HepG2 (cell line): ENCODE measurements around the gene UBC. TPM values are rescaled to one million over a fixed set of nuclear protein-coding genes. Genes with fewer than 3 reads are reported as not detected.

Experiments used
- BHLHE40 ChIP-seq: IDR thresholded peaks from 2 replicates; pipeline ENCODE4 v1.6.1; 2011; ENCODE audit warnings: low read length, improper control_type of control experiment
- CHD4 ChIP-seq: fragments of 200-600 bp; sonication (generic); IDR thresholded peaks from 2 replicates; pipeline ENCODE4 v1.7.0; 2017; ENCODE audit warnings: mild to moderate bottlenecking, low read length, borderline replicate concordance
- HOMEZ ChIP-seq: IDR thresholded peaks from 2 replicates; pipeline ENCODE4 v1.6.1; 2016; ENCODE audit warnings: low read depth
- KDM1A ChIP-seq: IDR thresholded peaks from 2 replicates; pipeline ENCODE4 v1.6.1; 2016; ENCODE audit warnings: missing compliant biosample characterization
- KDM2A ChIP-seq: sonication (generic); formaldehyde crosslinking; IDR thresholded peaks from 2 replicates; pipeline ENCODE4 v1.4.0; 2020; ENCODE audit warnings: low read depth, missing genetic modification reagents, borderline replicate concordance
- MIXL1 ChIP-seq: IDR thresholded peaks from 2 replicates; pipeline ENCODE4 v1.6.1; 2016
- MTF2 ChIP-seq: sonication (generic); formaldehyde crosslinking; IDR thresholded peaks from 2 replicates; pipeline ENCODE4 v1.5.0; 2020; ENCODE audit warnings: missing genetic modification reagents, borderline replicate concordance
- RBFOX2 ChIP-seq: fragments of 200-400 bp; formaldehyde crosslinking; IDR thresholded peaks from 2 replicates; pipeline ENCODE4 v1.6.1; 2017; ENCODE audit warnings: low read depth, mild to moderate bottlenecking, low read length
- RFXAP ChIP-seq: sonication (generic); formaldehyde crosslinking; IDR thresholded peaks from 2 replicates; pipeline ENCODE4 v1.4.0; 2020; ENCODE audit warnings: missing genetic modification reagents, borderline replicate concordance
- RXRB ChIP-seq: IDR thresholded peaks from 2 replicates; pipeline ENCODE4 v1.6.1; 2016; ENCODE audit warnings: borderline replicate concordance, missing genetic modification reagents, missing compliant biosample characterization
- SP2 ChIP-seq: sonication (generic); formaldehyde crosslinking; IDR thresholded peaks from 2 replicates; pipeline ENCODE4 v1.5.1; 2020; ENCODE audit warnings: mild to moderate bottlenecking, missing genetic modification reagents
- ZNF577 ChIP-seq: sonication (generic); formaldehyde crosslinking; IDR thresholded peaks from 2 replicates; pipeline ENCODE4 v1.4.0; 2020; ENCODE audit warnings: mild to moderate bottlenecking, low read depth, missing genetic modification reagents, borderline replicate concordance
- ZNF660 ChIP-seq: sonication (generic); formaldehyde crosslinking; IDR thresholded peaks from 2 replicates; pipeline ENCODE4 v1.5.1; 2020; ENCODE audit warnings: mild to moderate bottlenecking, low read depth, missing genetic modification reagents, borderline replicate concordance
- polyA plus RNA-seq, 8 experiments: library from polyadenylated mRNA; depleted of rRNA in 3 of 8; stranded (reverse) in 7 of 8; unstranded in 1 of 8; fragments of >200 nt; fragmentation: Illumina TruSeq in 4 of 8; extraction: Trizol in 4 of 8; gene quantifications; 2 replicates each; pipeline versions ENCODE4 v1.2.1 to v1.2.3, GENCODE V29; 2011 to 2016; ENCODE audit warnings: low read depth in 4 of 8, missing spikeins in 1 of 8, mixed read lengths in 1 of 8; ENCODE audit not compliant: insufficient read depth in 1 of 8
- total RNA-seq, 5 experiments: library from RNA; depleted of rRNA; stranded (reverse); fragments of >200 nt; fragmentation: Illumina TruSeq; extraction: Trizol; gene quantifications; 2 replicates each; pipeline ENCODE4 v1.2.3, GENCODE V29; 2016; ENCODE audit warnings: low read depth in 1 of 5
- TF ChIP-seq, protein P1 (sequence below): sonication (generic); formaldehyde crosslinking; IDR thresholded peaks from 2 replicates; pipeline ENCODE4 v1.9.0; 2021; ENCODE audit warnings: missing genetic modification reagents, borderline replicate concordance
- TF ChIP-seq, protein P2 (sequence below): sonication (generic); formaldehyde crosslinking; IDR thresholded peaks from 2 replicates; pipeline ENCODE4 v1.5.1; 2020; ENCODE audit warnings: missing genetic modification reagents, mild to moderate bottlenecking, borderline replicate concordance
- TF ChIP-seq, protein P3 (sequence below): IDR thresholded peaks from 2 replicates; pipeline ENCODE4 v1.6.1; 2016

The UBC gene
- total and polyA plus RNA-seq, 2 of the 13 experiments (the other 11 are each of a cell fraction or from before 2014, with no cell fraction given): 805 to 1,432 TPM

DNA sequence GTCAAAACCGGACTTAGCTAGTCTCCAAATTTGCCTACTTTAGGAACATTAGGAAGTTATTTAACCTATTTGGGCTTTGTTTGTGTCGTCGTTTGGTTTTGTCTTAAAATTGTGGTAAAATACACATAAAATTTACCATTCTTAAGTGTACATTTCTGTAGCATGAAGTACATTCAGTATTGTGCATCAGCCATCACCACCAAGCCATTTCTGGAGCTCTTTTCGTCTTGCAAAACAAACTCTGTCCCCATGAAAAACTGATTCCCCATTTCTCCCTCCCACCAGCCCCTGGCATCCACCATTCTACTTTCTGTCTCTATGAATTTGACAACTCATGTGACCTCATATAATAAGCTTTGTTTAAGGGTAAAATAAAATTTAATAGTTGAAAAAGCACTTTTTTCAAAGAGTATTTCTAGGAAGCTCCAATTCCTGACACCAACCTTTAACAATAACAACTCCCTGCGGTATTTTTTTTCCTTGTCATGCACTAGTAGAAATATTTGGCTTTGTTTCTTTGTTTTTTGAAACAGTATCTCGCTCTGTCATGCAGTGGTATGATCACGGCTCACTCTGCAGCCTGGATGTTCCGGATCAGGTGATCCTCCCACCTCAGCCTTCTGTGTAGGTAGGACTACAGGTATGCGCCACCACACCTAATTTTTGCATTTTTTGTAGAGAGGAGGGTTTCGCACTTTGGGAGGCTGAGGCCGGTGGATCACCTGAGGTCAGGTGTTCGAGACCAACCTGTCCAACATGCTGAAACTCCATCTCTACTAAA, 3.6 kb upstream of the UBC start (continued):
- TF ChIP-seq, protein P1, sequence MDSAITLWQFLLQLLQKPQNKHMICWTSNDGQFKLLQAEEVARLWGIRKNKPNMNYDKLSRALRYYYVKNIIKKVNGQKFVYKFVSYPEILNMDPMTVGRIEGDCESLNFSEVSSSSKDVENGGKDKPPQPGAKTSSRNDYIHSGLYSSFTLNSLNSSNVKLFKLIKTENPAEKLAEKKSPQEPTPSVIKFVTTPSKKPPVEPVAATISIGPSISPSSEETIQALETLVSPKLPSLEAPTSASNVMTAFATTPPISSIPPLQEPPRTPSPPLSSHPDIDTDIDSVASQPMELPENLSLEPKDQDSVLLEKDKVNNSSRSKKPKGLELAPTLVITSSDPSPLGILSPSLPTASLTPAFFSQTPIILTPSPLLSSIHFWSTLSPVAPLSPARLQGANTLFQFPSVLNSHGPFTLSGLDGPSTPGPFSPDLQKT (CRISPR knock-in tag): no peak
- no peak for TF ChIP-seq ZNF660 (CRISPR knock-in tag)
- no peak for TF ChIP-seq MTF2 (CRISPR knock-in tag)
- no peak for TF ChIP-seq CHD4
- TF ChIP-seq KDM1A: peak; percentile 30; the same call in 1 of the 2 replicates
- no peak for TF ChIP-seq SP2 (CRISPR knock-in tag)
- TF ChIP-seq RXRB (CRISPR knock-in tag): no peak
- TF ChIP-seq, protein P2, sequence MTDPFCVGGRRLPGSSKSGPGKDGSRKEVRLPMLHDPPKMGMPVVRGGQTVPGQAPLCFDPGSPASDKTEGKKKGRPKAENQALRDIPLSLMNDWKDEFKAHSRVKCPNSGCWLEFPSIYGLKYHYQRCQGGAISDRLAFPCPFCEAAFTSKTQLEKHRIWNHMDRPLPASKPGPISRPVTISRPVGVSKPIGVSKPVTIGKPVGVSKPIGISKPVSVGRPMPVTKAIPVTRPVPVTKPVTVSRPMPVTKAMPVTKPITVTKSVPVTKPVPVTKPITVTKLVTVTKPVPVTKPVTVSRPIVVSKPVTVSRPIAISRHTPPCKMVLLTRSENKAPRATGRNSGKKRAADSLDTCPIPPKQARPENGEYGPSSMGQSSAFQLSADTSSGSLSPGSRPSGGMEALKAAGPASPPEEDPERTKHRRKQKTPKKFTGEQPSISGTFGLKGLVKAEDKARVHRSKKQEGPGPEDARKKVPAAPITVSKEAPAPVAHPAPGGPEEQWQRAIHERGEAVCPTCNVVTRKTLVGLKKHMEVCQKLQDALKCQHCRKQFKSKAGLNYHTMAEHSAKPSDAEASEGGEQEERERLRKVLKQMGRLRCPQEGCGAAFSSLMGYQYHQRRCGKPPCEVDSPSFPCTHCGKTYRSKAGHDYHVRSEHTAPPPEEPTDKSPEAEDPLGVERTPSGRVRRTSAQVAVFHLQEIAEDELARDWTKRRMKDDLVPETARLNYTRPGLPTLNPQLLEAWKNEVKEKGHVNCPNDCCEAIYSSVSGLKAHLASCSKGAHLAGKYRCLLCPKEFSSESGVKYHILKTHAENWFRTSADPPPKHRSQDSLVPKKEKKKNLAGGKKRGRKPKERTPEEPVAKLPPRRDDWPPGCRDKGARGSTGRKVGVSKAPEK: no peak
- TF ChIP-seq KDM2A: no peak
- no peak for TF ChIP-seq RFXAP (CRISPR knock-in tag)
- no peak for TF ChIP-seq ZNF577
- TF ChIP-seq HOMEZ (CRISPR knock-in tag): no peak
- no peak; the same call in 1 of the 2 replicates for TF ChIP-seq MIXL1 (CRISPR knock-in tag)
- TF ChIP-seq BHLHE40: no peak
- peak; percentile 46; the same call in 1 of the 2 replicates for TF ChIP-seq RBFOX2
- TF ChIP-seq, protein P3, sequence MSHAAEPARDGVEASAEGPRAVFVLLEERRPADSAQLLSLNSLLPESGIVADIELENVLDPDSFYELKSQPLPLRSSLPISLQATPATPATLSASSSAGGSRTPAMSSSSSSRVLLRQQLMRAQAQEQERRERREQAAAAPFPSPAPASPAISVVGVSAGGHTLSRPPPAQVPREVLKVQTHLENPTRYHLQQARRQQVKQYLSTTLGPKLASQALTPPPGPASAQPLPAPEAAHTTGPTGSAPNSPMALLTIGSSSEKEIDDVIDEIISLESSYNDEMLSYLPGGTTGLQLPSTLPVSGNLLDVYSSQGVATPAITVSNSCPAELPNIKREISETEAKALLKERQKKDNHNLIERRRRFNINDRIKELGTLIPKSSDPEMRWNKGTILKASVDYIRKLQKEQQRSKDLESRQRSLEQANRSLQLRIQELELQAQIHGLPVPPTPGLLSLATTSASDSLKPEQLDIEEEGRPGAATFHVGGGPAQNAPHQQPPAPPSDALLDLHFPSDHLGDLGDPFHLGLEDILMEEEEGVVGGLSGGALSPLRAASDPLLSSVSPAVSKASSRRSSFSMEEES (CRISPR knock-in tag): peak; percentile 46; the same call in 1 of the 2 replicates
- TF ChIP-seq, all 625 proteins: peak for 29
